DND-41 (cell line): ENCODE results near the gene ARAP1.

ENCODE experiments used
- EZH2 ChIP-seq: IDR thresholded peaks from 3 replicates; pipeline ENCODE4 v1.6.1; 2012; ENCODE audit warnings: borderline replicate concordance, low read depth, mild to moderate bottlenecking, moderate library complexity, low read length, inconsistent platforms; ENCODE audit not compliant: severe bottlenecking
- TF ChIP-seq, protein P1 (sequence below): IDR thresholded peaks from 2 replicates; pipeline ENCODE4 v1.5.1; 2012; ENCODE audit warnings: borderline replicate concordance, low read length, moderate library complexity, mild to moderate bottlenecking; ENCODE audit not compliant: poor library complexity, severe bottlenecking; ENCODE audit errors: extremely low read depth

GRCh38 chr11:72670041-72670440, 82.2 kb downstream of the ARAP1 start:
- TF ChIP-seq EZH2, result no peak
- TF ChIP-seq, protein P1, sequence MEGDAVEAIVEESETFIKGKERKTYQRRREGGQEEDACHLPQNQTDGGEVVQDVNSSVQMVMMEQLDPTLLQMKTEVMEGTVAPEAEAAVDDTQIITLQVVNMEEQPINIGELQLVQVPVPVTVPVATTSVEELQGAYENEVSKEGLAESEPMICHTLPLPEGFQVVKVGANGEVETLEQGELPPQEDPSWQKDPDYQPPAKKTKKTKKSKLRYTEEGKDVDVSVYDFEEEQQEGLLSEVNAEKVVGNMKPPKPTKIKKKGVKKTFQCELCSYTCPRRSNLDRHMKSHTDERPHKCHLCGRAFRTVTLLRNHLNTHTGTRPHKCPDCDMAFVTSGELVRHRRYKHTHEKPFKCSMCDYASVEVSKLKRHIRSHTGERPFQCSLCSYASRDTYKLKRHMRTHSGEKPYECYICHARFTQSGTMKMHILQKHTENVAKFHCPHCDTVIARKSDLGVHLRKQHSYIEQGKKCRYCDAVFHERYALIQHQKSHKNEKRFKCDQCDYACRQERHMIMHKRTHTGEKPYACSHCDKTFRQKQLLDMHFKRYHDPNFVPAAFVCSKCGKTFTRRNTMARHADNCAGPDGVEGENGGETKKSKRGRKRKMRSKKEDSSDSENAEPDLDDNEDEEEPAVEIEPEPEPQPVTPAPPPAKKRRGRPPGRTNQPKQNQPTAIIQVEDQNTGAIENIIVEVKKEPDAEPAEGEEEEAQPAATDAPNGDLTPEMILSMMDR, result no peak
